GM13976 (cell line): Measurements from ENCODE around the gene STAT4.
A peak's percentile ranks its signal among the peaks of the same experiment; 100 is the strongest.

Source experiments
- DNase-seq: peaks from one replicate; pipeline ENCODE4 v3.0.0; 2012; ENCODE audit warnings: low spot score
- in situ Hi-C: fragments of 300-500 bp; cut with MboI; formaldehyde crosslinking; loops from one replicate; pipeline ENCODE4 v1.12.0; 2022; ENCODE audit warnings: low sequenced_read_pairs, mixed read lengths, inconsistent platforms; ENCODE audit not compliant: unreplicated experiment
- TF ChIP-seq, protein P1 (sequence below): IDR thresholded peaks from 2 replicates; pipeline ENCODE4 v1.5.1; 2012; ENCODE audit warnings: borderline replicate concordance, mild to moderate bottlenecking; ENCODE audit not compliant: insufficient read depth; ENCODE audit errors: extremely low read depth, missing control alignments, control extremely low read depth

The STAT4 gene

DNA sequence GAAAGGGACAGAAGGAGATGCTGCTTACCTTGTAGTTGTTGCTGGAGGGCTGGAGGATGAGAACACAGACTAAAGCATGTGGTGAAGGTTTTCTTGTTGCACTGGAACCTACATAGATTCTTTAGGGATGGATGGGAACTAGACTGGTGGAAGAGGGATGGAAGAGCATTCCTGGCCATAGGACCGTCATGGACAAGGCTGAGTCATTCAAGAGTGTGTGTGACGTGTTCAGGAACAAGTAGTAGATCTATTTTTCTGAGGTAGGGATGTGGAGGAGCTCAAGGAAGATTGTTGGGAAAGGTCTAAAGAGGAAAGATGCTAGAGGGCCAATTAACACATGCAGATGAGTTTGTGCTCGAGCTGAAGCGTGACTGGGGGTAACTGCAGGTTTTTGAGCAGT lies 6.6 kb downstream of the STAT4 start:
- TF ChIP-seq, protein P1, sequence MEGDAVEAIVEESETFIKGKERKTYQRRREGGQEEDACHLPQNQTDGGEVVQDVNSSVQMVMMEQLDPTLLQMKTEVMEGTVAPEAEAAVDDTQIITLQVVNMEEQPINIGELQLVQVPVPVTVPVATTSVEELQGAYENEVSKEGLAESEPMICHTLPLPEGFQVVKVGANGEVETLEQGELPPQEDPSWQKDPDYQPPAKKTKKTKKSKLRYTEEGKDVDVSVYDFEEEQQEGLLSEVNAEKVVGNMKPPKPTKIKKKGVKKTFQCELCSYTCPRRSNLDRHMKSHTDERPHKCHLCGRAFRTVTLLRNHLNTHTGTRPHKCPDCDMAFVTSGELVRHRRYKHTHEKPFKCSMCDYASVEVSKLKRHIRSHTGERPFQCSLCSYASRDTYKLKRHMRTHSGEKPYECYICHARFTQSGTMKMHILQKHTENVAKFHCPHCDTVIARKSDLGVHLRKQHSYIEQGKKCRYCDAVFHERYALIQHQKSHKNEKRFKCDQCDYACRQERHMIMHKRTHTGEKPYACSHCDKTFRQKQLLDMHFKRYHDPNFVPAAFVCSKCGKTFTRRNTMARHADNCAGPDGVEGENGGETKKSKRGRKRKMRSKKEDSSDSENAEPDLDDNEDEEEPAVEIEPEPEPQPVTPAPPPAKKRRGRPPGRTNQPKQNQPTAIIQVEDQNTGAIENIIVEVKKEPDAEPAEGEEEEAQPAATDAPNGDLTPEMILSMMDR, result no peak
- in situ Hi-C loops, result no loop called here
- no peak for DNase-seq

DNA sequence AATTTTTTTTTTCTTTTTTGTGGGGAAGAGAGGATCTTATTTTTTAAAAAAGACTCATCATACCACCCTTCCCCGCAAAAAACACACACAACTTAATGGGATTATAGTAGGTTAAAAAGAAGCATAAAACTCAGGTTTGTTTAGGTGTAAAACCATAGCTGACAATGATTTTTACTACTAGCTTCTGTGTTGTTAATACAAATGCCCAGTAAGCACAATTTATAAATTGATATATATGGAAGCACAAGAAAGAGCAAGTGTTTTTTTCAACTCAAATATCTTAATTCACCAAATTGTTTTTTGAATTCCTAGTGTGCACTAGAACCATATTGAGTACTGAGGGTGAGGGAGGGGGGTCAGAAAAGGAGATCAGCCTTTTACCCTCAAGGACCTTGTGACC lies 7.0 kb downstream of the STAT4 start:
- in situ Hi-C loops, result no loop called here
- DNase-seq, result no peak
- TF ChIP-seq, protein P1, result no peak

DNA sequence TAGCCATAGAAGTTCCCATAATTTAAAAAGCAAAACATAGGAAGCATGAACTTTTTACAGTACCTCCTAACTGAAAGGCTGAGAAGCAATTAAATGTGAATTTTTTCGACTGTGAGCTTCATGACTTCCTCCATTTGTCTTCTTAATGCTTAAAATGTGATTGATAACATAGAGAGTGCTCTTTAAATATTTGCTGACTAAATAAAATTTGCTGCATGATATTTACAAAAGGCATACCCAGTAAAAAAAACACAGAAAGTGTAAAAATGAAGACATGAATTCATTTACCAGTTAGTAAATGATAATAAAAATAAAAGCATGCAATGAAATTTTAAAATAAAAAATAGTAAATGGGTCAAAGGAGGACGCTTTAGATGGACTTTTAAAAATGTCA lies 21.9 kb downstream of the STAT4 start:
- in situ Hi-C loops, result no loop called here
- TF ChIP-seq, protein P1, result no peak
- DNase-seq, result no peak

DNA sequence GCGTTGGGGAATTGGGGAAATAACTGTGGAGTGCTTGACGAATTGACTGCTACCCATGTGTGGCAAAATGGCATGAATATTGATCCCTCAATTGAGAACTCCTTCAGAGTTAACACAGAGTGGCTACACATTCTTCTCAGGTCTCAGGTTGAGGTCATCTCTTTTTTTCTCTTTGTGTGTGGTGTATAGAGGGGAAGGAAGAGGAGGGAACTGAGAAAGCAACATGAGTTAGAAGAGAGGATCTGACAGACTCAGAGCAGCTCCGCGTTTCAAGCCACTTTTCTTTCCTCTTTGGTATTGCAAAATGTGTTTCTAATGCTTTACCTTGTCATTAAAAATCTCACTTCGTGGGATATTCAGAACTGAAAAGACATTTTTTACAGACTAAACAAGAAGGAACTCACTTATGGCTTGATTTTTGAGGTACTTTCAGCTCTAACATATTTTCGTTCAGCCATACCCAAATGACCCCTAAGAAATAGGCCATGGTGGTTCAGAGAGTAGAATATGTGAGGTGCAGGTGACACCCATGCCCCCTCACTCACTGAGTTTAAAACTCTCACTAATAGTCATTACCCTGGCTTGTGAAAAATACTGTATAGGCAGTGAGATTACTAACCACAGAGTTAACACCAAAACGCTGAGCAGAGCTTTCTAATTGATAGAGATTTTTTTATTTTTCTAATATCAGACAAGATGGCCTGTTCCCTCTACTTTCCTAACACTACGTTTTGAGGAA lies 22.5 kb downstream of the STAT4 start:
- peak; percentile 45 for DNase-seq
- TF ChIP-seq, protein P1, result no peak
- in situ Hi-C loops, result no loop called here

DNA sequence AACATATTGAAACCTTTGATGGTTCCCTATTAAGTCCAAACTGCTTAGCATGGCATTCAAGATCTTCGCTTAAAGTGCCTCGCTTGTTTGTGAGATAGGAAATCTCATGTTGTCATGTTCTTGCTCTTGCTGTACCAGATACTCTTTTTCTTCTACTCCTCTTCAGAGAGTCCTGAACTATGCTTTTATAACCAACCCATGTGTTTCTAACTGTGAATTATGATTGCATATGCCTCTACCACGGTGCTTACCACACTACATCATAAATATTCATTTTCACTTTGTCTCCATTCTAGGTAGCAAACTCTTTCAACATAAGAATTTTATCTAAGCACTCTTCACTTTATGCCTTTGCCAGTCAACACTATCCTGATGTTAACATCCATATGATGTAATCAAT lies 23.6 kb downstream of the STAT4 start:
- DNase-seq, result no peak
- in situ Hi-C loops, result no loop called here
- TF ChIP-seq, protein P1, result no peak

DNA sequence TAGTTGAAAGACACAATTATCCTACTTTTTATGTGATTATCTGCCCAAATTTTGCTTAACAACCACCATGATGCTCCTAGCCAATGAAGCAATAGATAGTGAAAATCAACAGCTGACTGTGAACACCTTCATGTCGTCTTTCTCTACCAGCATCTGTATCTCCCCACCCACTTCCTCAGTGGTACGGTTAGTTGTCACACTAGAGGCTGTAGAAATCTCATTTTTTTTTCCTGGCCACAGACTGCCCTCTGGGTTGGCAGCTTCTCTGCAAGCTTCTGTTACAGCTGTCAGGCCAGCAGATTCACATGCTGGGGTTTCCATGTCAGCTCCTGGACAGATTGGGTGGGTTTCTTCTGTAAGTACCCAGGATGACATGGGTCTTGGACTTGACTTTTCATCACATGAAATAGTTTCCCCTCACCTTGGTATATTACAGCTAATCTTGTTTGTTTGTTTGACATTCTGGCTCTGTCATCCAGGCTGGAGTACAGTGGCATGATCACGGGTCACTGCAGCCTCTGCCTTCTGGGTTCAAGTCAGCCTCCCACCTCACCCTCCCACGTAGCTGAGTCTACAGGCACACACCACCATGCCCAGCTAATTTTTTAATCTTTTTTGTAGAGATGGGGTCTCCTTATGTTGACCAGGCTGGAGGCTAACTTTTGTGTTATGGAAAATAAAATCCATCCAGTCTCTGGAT lies 24.3 kb downstream of the STAT4 start:
- TF ChIP-seq, protein P1, result no peak
- no peak for DNase-seq
- in situ Hi-C loops, result no loop called here

DNA sequence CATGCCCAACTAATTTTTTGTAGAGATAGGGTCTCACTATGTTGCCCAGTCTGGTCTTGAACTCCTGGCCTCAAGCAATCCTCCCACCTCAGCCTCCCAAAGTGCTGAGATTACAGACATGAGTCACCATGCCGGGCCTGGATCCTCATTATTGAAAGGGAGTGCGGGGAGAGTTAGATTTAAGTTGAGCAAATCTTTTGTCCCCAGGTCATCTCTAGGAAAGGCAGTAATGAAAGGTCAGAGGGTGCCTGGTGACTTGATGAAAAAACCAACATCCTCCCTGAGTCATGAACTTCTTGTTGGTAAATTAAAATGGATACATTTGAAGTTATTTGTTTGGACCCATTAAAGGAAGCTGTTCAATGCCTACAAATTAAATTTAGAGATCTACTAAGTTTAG lies 25.1 kb downstream of the STAT4 start:
- DNase-seq, result no peak
- in situ Hi-C loops, result no loop called here
- TF ChIP-seq, protein P1, result no peak
